Spleen (tissue), 11 donors: Measurements from ENCODE around the gene YWHAG. TPM values are rescaled to one million over a fixed set of nuclear protein-coding genes. Genes with fewer than 3 reads are reported as not detected.
A peak's percentile ranks its signal among the peaks of the same experiment; 100 is the strongest.

Source experiments
- DNase-seq: peaks from one replicate; pipeline ENCODE4 v3.0.0-alpha.2; 2020
- H3K27ac ChIP-seq, 8 donors: fragments of 200-600 bp; sonication (generic) in 7 of 8; 1 replicate in 4 of 8; 2 replicates in 4 of 8; pipeline versions ENCODE4 v1.5.0 to v1.8.0; 2016 to 2021; ENCODE audit warnings: inconsistent platforms in 4 of 8, mild to moderate bottlenecking in 4 of 8, moderate library complexity in 1 of 8
- H3K27me3 ChIP-seq, 7 donors: fragments of 200-600 bp; sonication (generic) in 6 of 7; replicated peaks in 1 of 7; 1 replicate in 4 of 7; 2 replicates in 3 of 7; pipeline versions ENCODE4 v1.5.0 to v1.8.0; 2016 to 2021; ENCODE audit warnings: inconsistent platforms in 3 of 7, mild to moderate bottlenecking in 1 of 7
- H3K36me3 ChIP-seq, 6 donors: fragments of 200-600 bp; sonication (generic) in 5 of 6; 1 replicate in 4 of 6; 2 replicates in 2 of 6; pipeline versions ENCODE4 v1.5.0 to v1.8.0; 2016 to 2021; ENCODE audit warnings: inconsistent platforms in 2 of 6
- H3K4me1 ChIP-seq, 6 donors: fragments of 200-600 bp; sonication (generic) in 5 of 6; 1 replicate in 3 of 6; 2 replicates in 3 of 6; pipeline versions ENCODE4 v1.5.0 to v1.8.0; 2016 to 2021; ENCODE audit warnings: inconsistent platforms in 3 of 6
- H3K4me3 ChIP-seq, 8 donors: fragments of 200-600 bp; sonication (generic) in 7 of 8; 1 replicate in 4 of 8; 2 replicates in 4 of 8; pipeline versions ENCODE4 v1.5.0 to v1.8.0; 2016 to 2021; ENCODE audit warnings: inconsistent platforms in 4 of 8, mild to moderate bottlenecking in 4 of 8, moderate library complexity in 2 of 8
- H3K9me3 ChIP-seq, 8 donors: fragments of 200-600 bp; sonication (generic) in 7 of 8; 1 replicate in 4 of 8; 2 replicates in 4 of 8; pipeline versions ENCODE4 v1.5.0 to v1.8.0; 2016 to 2021; ENCODE audit warnings: inconsistent platforms in 4 of 8
- POLR2A ChIP-seq, 3 donors: fragments of 450-650 bp; IDR thresholded peaks; one replicate each; pipeline ENCODE4 v1.5.1; 2017; ENCODE audit warnings: antibody characterized with exemption in 3 of 3, mild to moderate bottlenecking in 1 of 3
- POLR2AphosphoS5 ChIP-seq, 3 donors: sonication (generic); formaldehyde crosslinking; IDR thresholded peaks; one replicate each; pipeline ENCODE4 v1.5.1; 2017; ENCODE audit warnings: antibody characterized with exemption in 3 of 3
- WGBS, 5 donors: extraction: QIAGEN DNeasy Blood & Tissue Kit in 3 of 5; methylation state at CpG; one replicate each; pipeline versions ENCODE4 v1.1.5 to v1.1.7; 2013 to 2018; 5-methylcytosine and 5-hydroxymethylcytosine counted together
- intact Hi-C: fragments of 100-400 bp; cut with DNase I; formaldehyde crosslinking; loops from one replicate; pipeline ENCODE4 v1.15.0; 2023; ENCODE audit warnings: low total_unique reads
- polyA plus RNA-seq, 3 donors: library from polyadenylated mRNA; stranded (reverse); fragments of 200-250 nt; gene quantifications; one replicate each; pipeline ENCODE4 v1.2.1, GENCODE V29; 2013
- total RNA-seq, 7 donors: library from RNA; depleted of rRNA in 3 of 7; stranded (reverse); fragments of >200 nt in 3 of 7; fragmentation: NEBNext Ultra II Directional in 4 of 7; extraction: Animal tissue kit (Norgen Biotek cat#: 25700) in 4 of 7; gene quantifications; one replicate each; pipeline versions ENCODE4 v1.1.0 to v1.2.1, GENCODE V29; 2016 to 2021
- TF ChIP-seq, protein P1 (sequence below), 11 experiments: fragments of 200-600 bp in 7 of 11; fragments of 450-650 bp in 4 of 11; sonication (generic) in 4 of 11; IDR thresholded peaks in 8 of 11; conservative IDR thresholded peaks in 3 of 11; 1 replicate in 7 of 11; 2 replicates in 4 of 11; pipeline versions ENCODE4 v1.4.0 to v1.8.0; 2016 to 2021; ENCODE audit warnings: antibody characterized with exemption in 11 of 11, inconsistent platforms in 4 of 11, mild to moderate bottlenecking in 1 of 11
- donor health status: healthy with polysubstance abuse.
- donor health status: DM: no; HTN: no; CAD: no; lungs with moderate emphysema.
- donor health status: DM: no; HTN: no; CAD: no.
- donor health status: Bipolar disorder and iron deficiency.
- donor health status: healthy.
- donor health status: DM: no; HTN: no; CAD: no.
- donor health status: DM: yes; HTN: yes; CAD: no.

The YWHAG gene
- total and polyA plus RNA-seq, 10 donors, result 19.7 to 108 (median 70.4) TPM

DNA sequence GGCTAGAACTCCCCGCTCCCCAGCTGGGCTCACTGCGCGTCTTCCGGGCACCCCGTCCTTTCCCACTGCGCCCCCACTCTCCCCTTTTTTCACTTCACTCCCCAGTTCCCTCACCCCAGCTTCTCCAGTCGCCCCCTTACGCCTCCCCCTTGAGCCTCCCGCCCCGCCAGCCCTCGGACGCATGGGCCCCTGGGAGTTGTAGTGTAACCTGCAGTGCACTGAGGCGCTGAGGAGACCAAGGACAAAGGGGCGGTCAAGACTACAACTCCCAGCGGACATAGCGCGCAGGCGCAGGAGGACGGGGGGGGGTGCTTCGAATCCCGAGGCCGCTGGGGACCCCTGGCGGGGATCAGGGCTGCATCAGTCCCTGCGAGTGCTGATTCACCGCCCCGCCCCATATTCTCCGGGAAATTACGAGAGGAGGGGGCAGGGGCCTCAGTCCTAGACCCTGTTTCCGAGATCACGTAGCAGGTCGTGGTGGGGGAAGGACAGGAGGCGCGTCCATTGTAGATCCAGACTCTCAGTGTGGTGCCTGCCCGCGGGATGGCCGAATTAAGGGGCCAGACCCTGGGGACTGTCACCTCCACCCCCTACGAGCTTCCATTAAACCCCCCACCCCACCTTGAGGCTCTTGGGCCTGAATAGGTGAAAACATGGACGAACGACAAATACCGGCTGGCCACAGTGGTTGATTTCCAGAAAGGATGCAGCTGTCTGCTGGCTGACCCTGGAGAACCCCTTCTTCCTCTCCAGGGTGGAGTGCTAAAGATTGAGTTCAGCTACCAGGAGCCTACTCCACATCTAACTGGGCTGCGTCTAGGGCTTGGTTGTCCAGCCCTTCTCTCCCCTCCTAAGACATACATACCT lies 553 bp upstream of the YWHAG start:
- Histone ChIP-seq H3K27ac (peak overlapping the region; percentile 93 to 99 (median 98)), H3K4me1 (peaks cover 21 to 62% (median 52%) of the 10 kb centered on the region in 6 donors), H3K27me3 (no peaks in the 10 kb centered on the region), H3K36me3 (peaks cover 0 to 27% (median 0%) of the 10 kb centered on the region in 6 donors), H3K4me3 (peak overlapping the region; percentile 90 to 100 (median 99)), H3K9me3 (no peaks in the 10 kb centered on the region)
- intact Hi-C loops, result loop anchor here (5.0 kb wide), 1 partner anchor 42 kb away; no protein-coding TSS in a partner anchor
- TF ChIP-seq POLR2A (IDR thresholded peaks at IDR 0.05) (peak in 1 of 3 donors; percentile 48), POLR2AphosphoS5 (IDR thresholded peaks at IDR 0.05) (peak in 2 of 3 donors; percentile 5 to 83)
- TF ChIP-seq, protein P1, sequence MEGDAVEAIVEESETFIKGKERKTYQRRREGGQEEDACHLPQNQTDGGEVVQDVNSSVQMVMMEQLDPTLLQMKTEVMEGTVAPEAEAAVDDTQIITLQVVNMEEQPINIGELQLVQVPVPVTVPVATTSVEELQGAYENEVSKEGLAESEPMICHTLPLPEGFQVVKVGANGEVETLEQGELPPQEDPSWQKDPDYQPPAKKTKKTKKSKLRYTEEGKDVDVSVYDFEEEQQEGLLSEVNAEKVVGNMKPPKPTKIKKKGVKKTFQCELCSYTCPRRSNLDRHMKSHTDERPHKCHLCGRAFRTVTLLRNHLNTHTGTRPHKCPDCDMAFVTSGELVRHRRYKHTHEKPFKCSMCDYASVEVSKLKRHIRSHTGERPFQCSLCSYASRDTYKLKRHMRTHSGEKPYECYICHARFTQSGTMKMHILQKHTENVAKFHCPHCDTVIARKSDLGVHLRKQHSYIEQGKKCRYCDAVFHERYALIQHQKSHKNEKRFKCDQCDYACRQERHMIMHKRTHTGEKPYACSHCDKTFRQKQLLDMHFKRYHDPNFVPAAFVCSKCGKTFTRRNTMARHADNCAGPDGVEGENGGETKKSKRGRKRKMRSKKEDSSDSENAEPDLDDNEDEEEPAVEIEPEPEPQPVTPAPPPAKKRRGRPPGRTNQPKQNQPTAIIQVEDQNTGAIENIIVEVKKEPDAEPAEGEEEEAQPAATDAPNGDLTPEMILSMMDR (IDR thresholded peaks at IDR 0.05 in 8 of 11, conservative IDR thresholded peaks at IDR 0.05 in 3 of 11), result peak; percentile 79 to 95 (median 87)
- WGBS, 5 donors, result 1 to 3% (median 1%) methylated on average over 33 to 41 of the region's 41 CpGs
- peak; percentile 100 for DNase-seq

DNA sequence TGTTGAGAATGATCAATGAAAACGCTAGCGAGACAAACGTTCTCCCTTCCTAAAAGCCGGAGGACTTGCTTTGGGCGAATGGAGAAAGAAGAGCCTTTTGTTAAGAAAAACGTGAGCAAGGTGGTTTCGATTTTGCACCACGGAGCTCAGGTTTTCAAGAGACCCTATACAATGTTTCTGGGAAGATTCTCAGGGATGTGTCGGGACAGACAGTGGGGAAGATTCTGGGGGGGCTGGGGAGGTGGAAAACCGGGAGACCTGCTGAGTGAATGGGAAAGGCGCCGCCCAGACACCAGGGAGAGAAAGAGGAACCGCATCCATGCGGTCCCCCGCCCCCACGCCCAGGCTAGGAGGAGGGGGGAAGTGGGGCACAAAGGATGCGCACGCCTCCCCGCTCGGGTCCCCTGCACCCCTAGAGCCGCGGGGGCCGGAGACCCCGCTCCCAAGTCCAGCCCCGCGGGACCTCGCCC lies 745 bp downstream of the YWHAG start:
- H3K36me3 ChIP-seq, result peaks cover 0 to 40% (median 0%) of the 10 kb centered on the region in 6 donors
- WGBS, 5 donors, result 0 to 1% (median 1%) methylated on average over 15 to 27 of the region's 27 CpGs
- H3K9me3 ChIP-seq, result no peaks in the 10 kb centered on the region
- H3K27me3 ChIP-seq, result no peaks in the 10 kb centered on the region
- peak overlapping the region; percentile 93 to 99 (median 98) for H3K27ac ChIP-seq
- peak; percentile 95 for DNase-seq
- intact Hi-C loops, result loop anchor here (5.0 kb wide), 1 partner anchor 41 kb away; no protein-coding TSS in a partner anchor
- peak overlapping the region; percentile 90 to 100 (median 99) for H3K4me3 ChIP-seq
- TF ChIP-seq POLR2AphosphoS5 (IDR thresholded peaks at IDR 0.05), result no peak
- peaks cover 24 to 63% (median 51%) of the 10 kb centered on the region in 6 donors for H3K4me1 ChIP-seq

DNA sequence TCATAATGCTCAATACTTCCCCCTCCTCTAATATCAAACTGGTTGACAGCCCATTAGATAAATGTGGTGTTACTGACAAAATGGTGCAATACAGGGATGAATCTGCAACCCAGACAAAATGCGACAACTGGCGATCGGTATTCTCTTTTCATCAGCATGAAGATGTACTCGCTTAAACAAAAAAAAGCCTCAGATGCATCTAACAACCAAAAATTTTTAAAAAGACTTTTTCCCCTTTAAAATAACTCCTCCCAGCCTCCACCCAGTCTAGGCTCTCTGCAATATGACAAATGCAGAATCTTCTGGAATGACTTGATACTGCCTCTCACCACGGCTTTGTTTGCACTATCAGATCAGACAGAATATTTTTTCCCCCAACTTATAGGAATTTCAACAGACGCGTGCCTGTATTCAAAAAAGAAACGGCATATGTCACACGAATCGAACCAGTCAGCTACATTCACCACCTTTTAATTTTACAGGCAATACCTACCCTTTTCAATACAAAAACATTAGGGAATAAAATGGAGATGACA lies 1.2 kb downstream of the YWHAG start:
- no peaks in the 10 kb centered on the region for H3K27me3 ChIP-seq
- H3K27ac ChIP-seq, result peak overlapping the region; percentile 93 to 99 (median 98)
- no peak for DNase-seq
- WGBS, 5 donors, result 1 to 3% (median 1%) methylated on average over 10 of the region's 10 CpGs
- H3K4me3 ChIP-seq, result peak overlapping the region; percentile 90 to 100 (median 99)
- H3K4me1 ChIP-seq, result peaks cover 27 to 68% (median 56%) of the 10 kb centered on the region in 6 donors
- intact Hi-C loops, result loop anchor here (5.0 kb wide), 1 partner anchor 40 kb away; no protein-coding TSS in a partner anchor
- H3K9me3 ChIP-seq, result no peaks in the 10 kb centered on the region
- no peak for TF ChIP-seq POLR2A (IDR thresholded peaks at IDR 0.05)
- TF ChIP-seq, protein P1 (IDR thresholded peaks at IDR 0.05 in 8 of 11, conservative IDR thresholded peaks at IDR 0.05 in 3 of 11), result no peak
- no peak for TF ChIP-seq POLR2AphosphoS5 (IDR thresholded peaks at IDR 0.05)
- H3K36me3 ChIP-seq, result peaks cover 0 to 40% (median 0%) of the 10 kb centered on the region in 6 donors

DNA sequence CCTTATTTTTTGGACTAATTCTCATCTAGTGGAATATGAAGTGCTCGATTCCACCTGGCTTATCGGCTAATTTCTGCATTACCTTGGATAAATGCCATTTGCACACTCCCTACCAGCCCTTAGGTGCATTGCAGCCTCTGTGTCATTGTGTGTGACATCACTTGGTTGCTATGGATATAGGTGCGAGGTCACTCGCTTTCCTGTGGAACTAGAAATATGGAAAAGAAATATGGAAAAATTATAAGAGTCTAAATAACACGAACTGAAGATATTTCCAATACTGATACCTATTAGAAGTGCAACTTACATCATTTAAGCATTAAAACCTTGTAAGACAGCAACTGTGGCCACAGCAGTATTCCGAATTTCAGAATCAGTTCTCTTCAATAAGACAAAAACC lies 2.0 kb downstream of the YWHAG start:
- no peak for DNase-seq
- Histone ChIP-seq H3K36me3 (peaks cover 0 to 40% (median 0%) of the 10 kb centered on the region in 6 donors), H3K4me1 (peaks cover 27 to 75% (median 63%) of the 10 kb centered on the region in 6 donors), H3K4me3 (peak overlapping the region; percentile 90 to 100 (median 99)), H3K27ac (peak overlapping the region in 6 of 8 donors; percentile 97 to 99 (median 98)), H3K9me3 (no peaks in the 10 kb centered on the region), H3K27me3 (no peaks in the 10 kb centered on the region)
- intact Hi-C loops, result loop anchor here (5.0 kb wide), 1 partner anchor 40 kb away; no protein-coding TSS in a partner anchor
- no peak for TF ChIP-seq POLR2AphosphoS5 (IDR thresholded peaks at IDR 0.05)
- TF ChIP-seq, protein P1 (IDR thresholded peaks at IDR 0.05 in 8 of 11, conservative IDR thresholded peaks at IDR 0.05 in 3 of 11), result no peak
- no peak for TF ChIP-seq POLR2A (IDR thresholded peaks at IDR 0.05)
- 55 to 76% (median 63%) methylated on average over 6 of the region's 6 CpGs for WGBS, 5 donors
